Measurements from ENCODE around the gene TRIP10. TPM values are rescaled to one million over a fixed set of nuclear protein-coding genes. Genes with fewer than 3 reads are reported as not detected.
A peak's percentile ranks its signal among the peaks of the same experiment; 100 is the strongest.

TRIP10 gene
- total and polyA plus RNA-seq, 2 of the 13 experiments (the other 11 are each of a cell fraction or from before 2014, with no cell fraction given), result 32.5 to 33.2 TPM

GRCh38 chr19:6728346-6728745, 11.1 kb upstream of the TRIP10 start (continued):
- TF ChIP-seq ZNF484 (CRISPR knock-in tag; IDR thresholded peaks at IDR 0.05; ENCODE audit: borderline replicate concordance, low read depth), result no peak
- TF ChIP-seq ZNF264 (CRISPR knock-in tag; IDR thresholded peaks at IDR 0.05), result no peak
- no peak for TF ChIP-seq BCL6 (CRISPR knock-in tag; IDR thresholded peaks at IDR 0.05)
- no peak for TF ChIP-seq THAP11 (CRISPR knock-in tag; IDR thresholded peaks at IDR 0.05)
- TF ChIP-seq IRF2 (CRISPR knock-in tag; IDR thresholded peaks at IDR 0.05), result 0 out of 2 replicates have a peak, but pooled peaks have one; percentile 25
- no peak for TF ChIP-seq POGZ (CRISPR knock-in tag; IDR thresholded peaks at IDR 0.05)
- TF ChIP-seq HNF4G (IDR thresholded peaks at IDR 0.05; ENCODE audit: borderline replicate concordance, low read depth, low read length), result no peak
- TF ChIP-seq HNF4G (CRISPR knock-in tag; IDR thresholded peaks at IDR 0.05; ENCODE audit: borderline replicate concordance, low read depth), result no peak
- no peak for TF ChIP-seq CBX2 (IDR thresholded peaks at IDR 0.05; ENCODE audit: low read depth, low read length)
- TF ChIP-seq CBX2 (CRISPR knock-in tag; IDR thresholded peaks at IDR 0.05; ENCODE audit: low read depth), result no peak
- no peak for TF ChIP-seq PRPF4 (IDR thresholded peaks at IDR 0.05; ENCODE audit: low read depth, low read length, poor library complexity, severe bottlenecking)
- 0 out of 2 replicates have a peak, but pooled peaks have one; percentile 24 for TF ChIP-seq ZNF232 (CRISPR knock-in tag; IDR thresholded peaks at IDR 0.05; ENCODE audit: borderline replicate concordance)
- no peak for TF ChIP-seq SETDB1 (CRISPR knock-in tag; IDR thresholded peaks at IDR 0.05; ENCODE audit: borderline replicate concordance)
- no peak for TF ChIP-seq PCBP2 (optimal IDR thresholded peaks at IDR 0.05; ENCODE audit: low read depth, low read length, poor library complexity, severe bottlenecking)
- TF ChIP-seq TP53 (CRISPR knock-in tag; conservative IDR thresholded peaks at IDR 0.05), result no peak
- no peak for TF ChIP-seq IKZF5 (CRISPR knock-in tag; IDR thresholded peaks at IDR 0.05)
- no peak for TF ChIP-seq HNF1A (IDR thresholded peaks at IDR 0.05; ENCODE audit: low read depth)
- TF ChIP-seq HNF1A (CRISPR knock-in tag; IDR thresholded peaks at IDR 0.05; ENCODE audit: borderline replicate concordance), result no peak
- TF ChIP-seq ZNF333 (CRISPR knock-in tag; IDR thresholded peaks at IDR 0.05; ENCODE audit: borderline replicate concordance), result no peak
- TF ChIP-seq, protein P1, sequence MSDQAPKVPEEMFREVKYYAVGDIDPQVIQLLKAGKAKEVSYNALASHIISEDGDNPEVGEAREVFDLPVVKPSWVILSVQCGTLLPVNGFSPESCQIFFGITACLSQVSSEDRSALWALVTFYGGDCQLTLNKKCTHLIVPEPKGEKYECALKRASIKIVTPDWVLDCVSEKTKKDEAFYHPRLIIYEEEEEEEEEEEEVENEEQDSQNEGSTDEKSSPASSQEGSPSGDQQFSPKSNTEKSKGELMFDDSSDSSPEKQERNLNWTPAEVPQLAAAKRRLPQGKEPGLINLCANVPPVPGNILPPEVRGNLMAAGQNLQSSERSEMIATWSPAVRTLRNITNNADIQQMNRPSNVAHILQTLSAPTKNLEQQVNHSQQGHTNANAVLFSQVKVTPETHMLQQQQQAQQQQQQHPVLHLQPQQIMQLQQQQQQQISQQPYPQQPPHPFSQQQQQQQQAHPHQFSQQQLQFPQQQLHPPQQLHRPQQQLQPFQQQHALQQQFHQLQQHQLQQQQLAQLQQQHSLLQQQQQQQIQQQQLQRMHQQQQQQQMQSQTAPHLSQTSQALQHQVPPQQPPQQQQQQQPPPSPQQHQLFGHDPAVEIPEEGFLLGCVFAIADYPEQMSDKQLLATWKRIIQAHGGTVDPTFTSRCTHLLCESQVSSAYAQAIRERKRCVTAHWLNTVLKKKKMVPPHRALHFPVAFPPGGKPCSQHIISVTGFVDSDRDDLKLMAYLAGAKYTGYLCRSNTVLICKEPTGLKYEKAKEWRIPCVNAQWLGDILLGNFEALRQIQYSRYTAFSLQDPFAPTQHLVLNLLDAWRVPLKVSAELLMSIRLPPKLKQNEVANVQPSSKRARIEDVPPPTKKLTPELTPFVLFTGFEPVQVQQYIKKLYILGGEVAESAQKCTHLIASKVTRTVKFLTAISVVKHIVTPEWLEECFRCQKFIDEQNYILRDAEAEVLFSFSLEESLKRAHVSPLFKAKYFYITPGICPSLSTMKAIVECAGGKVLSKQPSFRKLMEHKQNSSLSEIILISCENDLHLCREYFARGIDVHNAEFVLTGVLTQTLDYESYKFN (CRISPR knock-in tag; conservative IDR thresholded peaks at IDR 0.05), result no peak

Measured in HepG2 (cell line).